DMS114 treated with DMSO at 0.1 percent for 48 hours (cell line): ENCODE data around the gene FADS1.

Experiments
- DNase-seq: peaks from one replicate; lab custom pipeline; 2025; ENCODE audit not compliant: unreplicated experiment; lab: John Stamatoyannopoulos, UW

FADS1 gene

DNA sequence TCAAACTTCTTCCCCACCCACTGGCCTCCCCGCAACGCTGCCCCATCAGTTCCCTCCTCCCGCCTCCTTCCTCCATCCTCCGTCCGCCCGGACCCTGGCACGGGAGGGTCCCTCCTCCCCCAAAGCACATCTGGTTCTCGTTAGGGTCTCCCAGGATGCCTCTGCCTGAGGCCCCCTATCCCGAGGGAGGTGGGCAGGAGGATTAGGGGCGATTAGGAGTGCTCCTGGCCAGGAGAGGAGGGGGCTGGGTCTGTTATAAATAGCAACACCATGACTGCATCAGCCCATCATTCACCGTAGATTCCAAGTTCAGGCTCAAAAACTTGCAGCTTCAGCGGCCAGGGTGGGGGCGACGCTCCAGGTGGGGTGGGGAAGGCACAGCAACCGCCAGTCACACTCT lies 54.0 kb downstream of the FADS1 start:
- DNase-seq: no peak

DNA sequence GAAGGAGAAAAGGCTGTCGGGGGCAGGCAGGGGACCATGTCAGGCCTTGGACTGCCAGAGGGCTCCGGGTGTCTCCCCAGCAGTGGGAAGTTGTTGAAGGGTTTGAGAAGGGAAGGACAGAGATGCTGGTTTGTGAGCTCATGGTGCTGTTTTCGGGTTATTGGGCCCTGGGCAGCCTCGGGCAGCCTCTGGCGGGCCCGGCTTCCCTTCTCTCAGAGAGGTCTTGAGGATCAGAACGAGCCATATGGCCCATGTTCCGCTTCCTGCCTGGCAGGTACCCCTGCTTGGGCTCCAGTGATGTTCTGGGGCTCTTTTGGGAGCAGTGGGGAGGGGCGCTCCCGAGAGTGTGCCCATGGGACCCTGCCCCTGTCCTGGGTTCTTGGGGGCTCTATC lies 54.6 kb downstream of the FADS1 start:
- no peak for DNase-seq

DNA sequence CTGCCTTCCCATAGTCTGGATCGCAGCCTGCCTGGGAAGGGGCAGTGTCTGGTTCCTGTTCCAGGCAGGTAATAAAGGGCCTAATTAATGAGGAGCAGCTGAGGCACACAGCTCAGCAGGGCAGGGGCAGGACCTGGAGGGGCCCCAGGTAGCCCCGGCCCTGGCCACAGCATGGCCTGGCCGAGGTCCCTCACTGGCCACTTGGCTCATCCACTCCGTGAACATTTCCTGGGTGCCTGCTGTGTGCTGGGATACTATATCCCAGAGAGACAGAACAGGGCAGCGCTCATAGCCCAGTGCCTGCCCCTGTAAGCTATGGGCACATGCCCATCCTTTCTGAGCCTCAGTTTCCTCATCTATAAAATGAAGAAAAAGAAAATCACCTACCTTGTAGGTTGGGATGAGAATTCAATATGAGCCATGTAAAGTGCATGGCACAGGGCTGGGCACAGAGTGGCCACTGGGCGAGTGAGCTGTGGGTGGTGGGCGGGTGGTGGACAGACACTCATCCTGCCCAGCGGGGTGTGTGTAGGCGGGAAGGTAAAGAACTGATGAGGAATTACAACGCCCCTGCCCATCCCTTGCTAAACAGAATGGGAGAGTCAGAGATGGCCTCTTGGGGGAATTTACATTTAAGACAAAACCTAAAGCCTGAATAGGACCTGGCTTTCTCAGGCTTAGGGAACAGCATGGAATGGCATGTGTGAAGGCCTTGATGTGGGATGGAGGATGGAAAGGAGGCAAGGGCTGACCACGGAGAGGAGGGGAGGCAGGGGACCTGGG lies 55.2 kb downstream of the FADS1 start:
- no peak for DNase-seq

DNA sequence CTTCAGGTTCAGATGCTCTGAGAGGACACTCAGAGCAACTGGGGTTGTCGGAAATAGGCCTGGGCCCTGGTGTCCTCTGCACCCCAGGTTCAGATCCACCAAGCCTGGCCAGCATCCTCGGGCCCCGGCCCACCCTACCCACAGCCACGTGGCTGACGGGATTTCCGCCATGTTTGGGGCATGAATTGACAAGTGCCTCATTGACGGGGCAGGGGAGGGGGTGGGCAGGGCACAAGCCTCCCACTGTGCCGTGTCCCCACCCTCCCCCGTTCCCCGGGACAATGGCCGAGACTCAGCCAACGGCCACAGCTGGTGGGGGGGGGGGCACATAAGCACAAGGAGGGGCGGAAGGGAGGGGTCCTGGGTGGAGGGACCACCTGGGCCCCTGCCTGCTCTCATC lies 55.9 kb downstream of the FADS1 start:
- DNase-seq: no peak

DNA sequence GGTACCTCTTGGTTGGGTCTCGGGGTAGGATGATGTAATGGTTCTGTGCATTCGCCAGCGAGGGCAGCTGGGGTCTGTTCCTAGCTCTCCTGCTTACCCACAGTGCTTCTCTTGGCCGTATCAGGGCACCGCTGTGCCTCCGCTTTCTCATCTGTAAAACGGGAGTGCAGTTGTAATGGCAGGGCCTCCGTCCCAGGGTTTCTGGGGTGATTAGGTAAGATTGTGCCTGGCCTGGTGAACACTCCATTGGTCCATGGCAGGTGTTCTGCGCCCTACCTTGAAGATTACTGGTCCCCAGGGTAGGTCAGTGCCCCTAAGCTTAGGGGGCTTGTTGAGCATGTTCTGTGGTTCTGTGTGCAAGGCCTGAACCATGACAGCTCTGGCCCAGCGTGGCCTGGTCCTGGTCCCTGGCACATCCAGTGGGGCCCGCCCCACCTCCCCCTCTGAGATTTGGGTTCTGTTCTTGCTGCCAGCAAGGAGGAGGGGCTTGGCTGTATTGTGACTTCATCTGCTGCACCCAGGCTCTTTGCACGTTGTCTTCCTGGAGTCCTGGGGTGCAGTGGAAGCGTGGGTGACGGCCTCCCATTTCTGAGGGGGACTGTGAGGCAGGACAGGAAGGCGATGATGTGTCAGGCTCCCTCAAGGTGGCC lies 59.5 kb downstream of the FADS1 start:
- no peak for DNase-seq

DNA sequence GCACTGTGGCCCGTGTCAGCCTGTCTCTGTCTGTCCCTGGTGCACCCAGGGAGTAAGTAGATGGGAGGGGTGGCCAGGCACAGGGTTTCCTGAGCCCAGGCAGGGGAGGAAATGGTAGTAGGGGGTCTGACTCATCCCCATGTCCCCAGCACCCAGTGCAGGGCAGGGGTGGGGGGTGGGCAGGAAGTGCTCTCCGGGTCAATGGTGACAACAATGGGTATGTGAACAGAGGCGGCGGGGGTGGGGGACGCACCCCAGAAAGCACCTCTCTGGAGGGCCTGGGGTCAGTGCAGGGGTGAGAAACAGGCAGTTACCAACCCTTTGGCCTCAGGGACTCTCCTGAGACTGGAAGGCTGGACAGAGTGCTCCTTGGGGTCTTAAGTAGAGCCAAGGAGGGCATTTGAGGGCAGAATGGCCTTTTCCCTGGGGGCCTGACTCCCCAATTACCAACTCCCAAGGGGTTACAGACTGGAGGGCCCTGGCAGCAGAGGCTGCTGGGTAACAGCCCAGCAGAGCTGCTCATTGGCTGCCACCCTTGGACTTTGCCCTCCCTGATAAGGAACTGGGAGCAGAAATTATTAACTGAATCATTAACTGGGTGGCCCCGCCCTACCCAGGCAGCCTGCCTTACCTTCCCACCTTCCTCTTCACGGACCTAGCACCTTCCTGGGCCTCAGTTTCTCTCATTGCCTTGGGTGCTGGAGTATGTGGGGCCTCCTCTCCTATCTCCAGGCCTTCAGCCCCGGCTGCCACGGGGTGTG lies 60.2 kb downstream of the FADS1 start:
- DNase-seq: no peak

DNA sequence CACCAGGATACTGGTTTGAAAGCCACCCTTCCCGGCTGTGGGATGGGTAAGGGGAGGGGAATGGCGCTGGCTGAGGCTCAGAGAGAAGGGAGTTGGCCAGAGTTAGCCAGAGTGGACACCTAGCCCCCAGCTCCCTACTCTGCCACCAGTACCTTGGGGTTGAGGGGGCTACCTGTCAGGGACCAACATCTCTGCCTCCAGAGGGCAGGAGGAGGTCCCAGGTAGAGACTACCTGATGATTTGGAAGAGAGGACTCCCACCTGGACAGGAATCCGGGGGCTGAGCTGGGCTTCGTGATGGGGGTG lies 60.7 kb downstream of the FADS1 start:
- DNase-seq: no peak

DNA sequence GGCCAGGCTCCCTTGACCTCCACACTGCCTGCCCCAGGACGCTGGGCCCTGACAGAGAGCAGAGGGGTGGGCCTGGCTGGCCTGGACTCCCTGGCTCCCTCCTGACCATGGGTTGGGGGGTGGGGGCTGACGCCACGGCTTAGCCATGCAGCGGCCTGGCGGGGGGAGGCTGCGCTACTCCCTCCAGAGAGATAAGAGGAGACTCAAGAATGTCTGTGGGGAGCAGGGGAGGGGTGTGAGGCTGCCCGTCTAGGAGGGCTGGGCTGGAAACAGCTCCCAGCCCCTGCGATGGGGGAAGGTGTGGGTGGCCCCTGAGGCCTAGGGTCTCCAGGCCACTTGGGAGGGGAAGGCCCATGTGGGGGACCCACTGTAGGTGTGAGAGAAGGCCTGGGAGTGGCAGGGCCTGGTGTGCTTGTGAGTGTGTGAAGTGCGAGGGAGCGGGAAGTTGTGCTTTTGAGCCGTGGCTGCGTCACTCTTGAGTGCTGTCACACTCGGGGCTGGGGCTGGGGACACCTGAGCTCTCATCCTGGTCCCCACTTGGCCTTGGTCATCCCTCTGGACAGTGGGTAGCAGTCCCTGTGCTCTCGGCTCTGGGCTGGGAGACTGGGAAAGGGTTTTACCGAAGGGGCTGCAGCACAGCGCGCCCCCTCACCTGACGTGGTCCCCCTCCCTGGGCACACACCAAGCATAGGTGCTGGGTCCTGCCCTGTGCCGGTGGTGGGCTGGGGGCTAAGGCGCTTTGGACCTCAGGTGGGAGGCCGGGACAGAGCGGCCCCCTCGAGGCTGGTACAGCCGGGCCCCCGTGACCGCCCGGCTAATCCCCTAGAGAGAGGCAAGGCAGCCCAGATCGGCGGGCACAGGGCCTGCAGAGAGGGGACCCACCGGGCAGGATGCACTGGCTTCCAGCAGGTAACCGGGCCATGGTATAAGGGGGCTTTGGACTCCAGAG lies 62.0 kb downstream of the FADS1 start:
- no peak for DNase-seq

DNA sequence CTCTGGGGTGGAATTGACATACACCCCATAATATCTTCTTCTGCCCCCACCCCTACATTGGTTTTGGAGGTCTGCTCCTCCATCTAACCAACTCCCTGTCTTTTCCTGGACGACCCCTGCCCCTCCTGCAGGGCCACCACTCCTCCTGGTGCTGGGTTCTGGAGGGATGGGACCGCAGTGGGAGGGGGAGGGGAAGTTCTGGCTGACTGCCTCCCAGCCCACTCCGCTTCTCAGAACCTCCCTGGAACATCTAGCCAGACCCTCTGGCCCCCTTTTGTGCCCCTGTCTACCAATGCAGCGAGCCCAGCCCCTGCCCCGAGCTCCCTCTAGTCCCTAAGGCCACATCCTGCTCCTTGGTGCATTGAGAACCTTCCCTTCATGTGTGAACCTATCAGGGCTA lies 63.1 kb downstream of the FADS1 start:
- DNase-seq: no peak

DNA sequence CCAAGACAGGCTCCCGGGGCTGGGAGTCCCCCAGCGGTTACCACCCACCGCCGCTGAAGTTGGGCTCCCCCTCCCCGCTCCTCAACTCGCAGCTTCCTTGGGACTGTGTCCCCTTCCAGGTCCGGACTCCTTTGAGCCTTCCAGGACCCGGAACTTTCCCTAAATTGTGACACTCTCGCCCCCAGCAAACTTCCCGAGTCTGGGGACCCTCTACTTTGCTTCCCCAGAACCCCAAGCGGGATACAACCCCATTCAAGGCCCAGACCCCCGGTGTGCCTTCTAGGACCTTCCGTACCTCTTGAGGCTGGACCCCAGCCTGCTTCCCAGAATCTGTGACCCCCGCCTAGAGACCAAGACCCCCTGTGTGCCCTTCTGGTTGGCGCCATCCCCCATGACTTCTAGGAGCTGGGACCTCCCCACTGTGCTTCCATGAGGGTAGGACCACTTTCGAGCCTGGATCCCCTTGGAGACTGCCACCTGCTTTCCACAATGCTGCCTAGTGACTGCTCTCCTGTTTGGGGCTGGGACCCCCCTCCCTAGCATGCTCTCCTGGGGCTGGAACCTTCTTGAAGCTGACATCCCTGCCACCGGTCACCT lies 63.8 kb downstream of the FADS1 start:
- no peak for DNase-seq

DNA sequence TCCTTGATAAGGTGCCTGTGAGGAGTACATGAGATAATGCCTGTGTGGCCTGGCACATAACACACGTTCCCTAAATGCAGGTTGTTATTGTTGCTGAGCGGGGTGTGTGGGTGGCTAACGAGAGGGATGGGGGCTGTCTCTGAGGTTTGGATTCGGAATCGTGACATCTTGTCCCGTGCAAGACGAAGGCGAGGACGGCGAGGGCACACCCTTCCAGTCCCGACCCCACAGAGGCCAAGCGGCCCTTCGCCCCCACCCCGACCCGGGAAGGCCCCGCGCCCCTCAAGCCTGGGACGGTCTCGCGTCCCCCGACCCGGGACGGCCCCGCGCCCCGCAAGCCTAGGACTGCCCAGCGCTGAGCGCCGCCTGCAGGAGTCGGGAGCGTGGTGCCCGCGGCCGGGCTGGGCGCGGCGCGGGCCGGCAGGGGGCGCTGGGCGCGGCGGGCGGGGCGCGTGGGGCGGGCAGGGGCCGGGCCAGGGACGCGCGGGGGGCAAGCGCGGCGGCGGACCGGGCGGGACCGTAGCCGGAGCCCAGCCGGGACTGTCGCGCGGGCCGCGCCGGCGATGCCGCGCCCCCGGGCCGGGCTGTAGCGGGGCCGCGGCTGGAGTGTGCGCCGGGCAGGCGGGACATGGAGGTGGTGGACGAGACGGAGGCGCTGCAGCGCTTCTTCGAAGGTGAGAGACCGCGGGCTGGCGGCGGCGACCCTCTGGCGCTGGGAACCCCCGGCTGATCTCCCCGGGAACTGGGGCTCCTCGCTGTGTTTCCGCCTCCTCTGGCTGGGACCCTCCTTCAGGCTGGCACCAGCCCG lies 64.5 kb downstream of the FADS1 start, which contains the start of gene MYRF:
Gene MYRF, plus strand, starts transcription at position 520 of the 808 bp plus-strand sequence. Its CDS starts 109 bp downstream, at position 629.
- no peak for DNase-seq

DNA sequence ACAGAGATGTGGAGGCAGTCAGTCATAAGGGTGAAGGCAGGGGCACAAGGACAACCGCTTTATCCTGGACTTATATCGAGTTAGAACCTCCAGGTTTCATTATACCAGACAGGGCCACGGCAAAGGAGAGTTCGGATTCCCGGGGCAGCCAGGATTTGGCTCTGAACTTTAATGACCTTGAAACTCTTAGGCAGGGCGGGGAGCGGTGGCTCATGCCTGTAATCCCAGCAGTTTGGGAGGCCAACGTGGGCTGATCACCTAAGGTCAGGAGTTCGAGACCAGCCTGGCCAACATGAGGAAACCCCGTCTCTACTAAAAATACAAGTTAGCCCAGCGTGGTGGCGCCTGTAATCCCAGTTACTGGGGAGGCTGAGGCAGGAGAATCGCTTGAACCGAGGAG lies 65.4 kb downstream of the FADS1 start:
- no peak for DNase-seq

DNA sequence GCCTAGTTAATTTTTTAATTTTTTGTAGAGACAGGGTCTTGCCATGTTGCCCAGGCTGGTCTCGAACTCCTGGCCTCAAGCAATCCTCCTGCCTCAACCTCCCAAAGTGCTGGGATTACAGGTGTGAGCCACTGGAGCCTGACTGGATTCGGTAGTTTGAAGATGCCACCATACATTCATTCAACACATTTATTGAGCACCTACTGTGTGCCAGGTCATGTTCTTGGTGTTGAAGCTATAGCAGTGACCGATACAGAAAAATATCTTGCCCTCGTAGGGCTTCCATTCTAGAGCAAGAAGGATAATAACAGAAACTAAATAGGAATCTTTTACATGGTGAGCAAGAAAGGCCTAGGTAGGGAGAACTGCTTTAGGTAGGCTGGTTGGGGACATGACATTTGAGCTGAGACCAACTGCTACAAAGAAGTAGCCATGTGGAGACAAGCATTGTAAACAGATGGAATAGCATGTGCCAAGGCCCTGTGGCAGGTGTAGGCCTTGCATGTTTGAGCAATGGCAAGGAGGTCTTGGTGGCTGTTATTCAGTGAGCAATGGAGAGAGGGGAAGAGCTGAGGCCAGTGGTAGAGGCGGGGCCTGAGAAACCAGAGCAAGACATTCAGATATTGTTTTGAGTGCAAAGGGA lies 66.1 kb downstream of the FADS1 start:
- DNase-seq: no peak
